ENCODE data around the gene CATSPERZ.
A peak's percentile ranks its signal among the peaks of the same experiment; 100 is the strongest.

CATSPERZ gene

GRCh38 chr11:64267207-64267945, 32.8 kb upstream of the CATSPERZ start:
- ChIA-PET CTCF (interaction anchor here (1.2 to 15.3 kb wide), 5 partner anchors 17 to 62 kb away, joined by 3 to 164 read pairs (median 23); partner anchors contain the start of genes CATSPERZ, ESRRA, FERMT3 and PLCB3), POLR2A (interaction anchor here (0.6 to 1.0 kb wide), 4 partner anchors 11 to 520 kb away, joined by 3 to 6 read pairs (median 5); no protein-coding TSS in a partner anchor)
- no peak for DNase-seq (ENCODE audit: extremely low spot score)
- no peak for TF ChIP-seq CTCF (IDR thresholded peaks at IDR 0.05; ENCODE audit: control extremely low read depth, extremely low read depth, low read depth, missing control alignments)

GRCh38 chr11:64268025-64268892, 31.9 kb upstream of the CATSPERZ start:
- TF ChIP-seq CTCF (IDR thresholded peaks at IDR 0.05; ENCODE audit: control extremely low read depth, extremely low read depth, low read depth, missing control alignments): no peak
- POLR2A ChIA-PET: interaction anchor here (0.6 to 2.2 kb wide), 9 partner anchors 9 to 83 kb away, joined by 3 to 8 read pairs (median 5); partner anchors contain the start of genes BAD, FERMT3 and FKBP2
- CTCF ChIA-PET: interaction anchor here (0.7 to 15.3 kb wide), 9 partner anchors 13 to 64 kb away, joined by 3 to 164 read pairs (median 4); partner anchors contain the start of genes CATSPERZ, ESRRA, FERMT3 and PLCB3
- no peak for DNase-seq (ENCODE audit: extremely low spot score)

DNA sequence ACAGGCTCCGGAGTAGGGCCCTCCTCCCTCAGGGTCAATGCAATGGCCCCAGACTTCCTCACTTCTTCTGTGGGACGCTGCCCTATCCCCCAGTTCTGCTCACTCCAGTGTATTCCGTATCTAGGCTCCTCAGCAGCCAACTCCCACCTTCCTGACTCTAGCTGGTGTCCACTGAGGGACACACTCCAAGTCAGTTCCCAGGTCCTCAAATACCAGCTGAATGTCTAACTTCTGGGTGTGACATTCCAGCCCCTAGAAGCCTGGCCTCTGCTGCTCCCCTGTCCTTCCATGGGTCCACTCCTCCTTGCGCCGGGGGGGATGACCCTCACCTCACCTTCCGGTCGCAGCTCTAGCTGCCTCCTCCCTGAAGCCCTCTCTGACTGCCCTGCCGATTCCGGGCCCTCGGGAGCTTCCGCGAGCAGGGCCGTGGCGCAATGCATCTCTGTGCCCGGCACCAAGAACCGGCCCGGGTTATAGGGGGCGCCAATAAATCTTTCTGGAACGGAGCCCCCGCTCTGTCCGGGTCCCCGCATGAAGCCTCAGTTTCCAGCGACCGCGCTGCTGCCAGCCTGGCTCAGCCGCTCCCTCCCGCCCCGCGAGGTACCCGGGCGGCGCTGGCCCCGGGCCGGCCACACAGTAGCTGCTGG, 31.1 kb upstream of the CATSPERZ start:
- POLR2A ChIA-PET: interaction anchor here (0.8 to 2.2 kb wide), 6 partner anchors 10 to 63 kb away, joined by 4 to 8 read pairs (median 6); partner anchors contain the start of genes BAD, FERMT3 and FKBP2
- peak; percentile 52 for DNase-seq (ENCODE audit: extremely low spot score)
- TF ChIP-seq CTCF (IDR thresholded peaks at IDR 0.05; ENCODE audit: control extremely low read depth, extremely low read depth, low read depth, missing control alignments): no peak
- CTCF ChIA-PET: interaction anchor here (0.7 to 15.3 kb wide), 8 partner anchors 13 to 64 kb away, joined by 3 to 164 read pairs (median 4); partner anchors contain the start of genes CATSPERZ, ESRRA, FERMT3 and NUDT22

GRCh38 chr11:64269540-64270220, 30.5 kb upstream of the CATSPERZ start:
- ChIA-PET POLR2A (interaction anchor here (0.9 to 2.2 kb wide), 6 partner anchors 15 to 63 kb away, joined by 4 to 8 read pairs (median 6); partner anchors contain the start of genes BAD, FERMT3, FKBP2 and PRDX5), CTCF (interaction anchor here (0.6 to 15.3 kb wide), 6 partner anchors 19 to 65 kb away, joined by 3 to 164 read pairs (median 14); partner anchors contain the start of genes CATSPERZ, ESRRA, FERMT3 and NUDT22)
- DNase-seq (ENCODE audit: extremely low spot score): peak; percentile 91
- TF ChIP-seq CTCF (IDR thresholded peaks at IDR 0.05; ENCODE audit: control extremely low read depth, extremely low read depth, low read depth, missing control alignments): no peak

- no peak for TF ChIP-seq CTCF (IDR thresholded peaks at IDR 0.05; ENCODE audit: control extremely low read depth, extremely low read depth, low read depth, missing control alignments)
- CTCF ChIA-PET: interaction anchor here (0.9 to 15.3 kb wide), 3 partner anchors 25 to 57 kb away, joined by 3 to 164 read pairs (median 3); partner anchors contain the start of genes CATSPERZ, ESRRA and PLCB3
- POLR2A ChIA-PET: no interaction called here
- DNase-seq (ENCODE audit: extremely low spot score): no peak
Observed at GRCh38 chr11:64275031-64275800, 24.9 kb upstream of the CATSPERZ start.
